Esophagus muscularis mucosa (tissue), 4 donors: ENCODE measurements around the gene METTL16.

ENCODE experiments used
- CTCF ChIP-seq, 3 experiments: fragments of 200-600 bp in 2 of 3; fragments of 450-650 bp in 1 of 3; sonication (generic) in 2 of 3; IDR thresholded peaks; one replicate each; pipeline ENCODE4 v1.5.1; 2017 to 2019; ENCODE audit warnings: antibody characterized with exemption in 3 of 3, mild to moderate bottlenecking in 2 of 3, moderate library complexity in 1 of 3
- EP300 ChIP-seq: sonication (generic); formaldehyde crosslinking; IDR thresholded peaks from one replicate; pipeline ENCODE4 v1.6.1; 2017; ENCODE audit warnings: antibody characterized with exemption
- POLR2A ChIP-seq: fragments of 450-650 bp; IDR thresholded peaks from one replicate; pipeline ENCODE4 v1.6.1; 2017; ENCODE audit warnings: antibody characterized with exemption, moderate library complexity, mild to moderate bottlenecking, low read depth

- TF ChIP-seq POLR2A = no peak
- TF ChIP-seq CTCF (IDR thresholded peaks at IDR 0.05) = no peak
- TF ChIP-seq EP300 = no peak
Measured at GRCh38 chr17:2503627-2504026, 8.1 kb downstream of the METTL16 start.
